Ishikawa (cell line): Measurements from ENCODE around the gene FCN1.

Experiments
- CEBPB ChIP-seq: IDR thresholded peaks from 2 replicates; pipeline ENCODE4 v1.6.1; 2012
- CREB1 ChIP-seq: IDR thresholded peaks from 2 replicates; pipeline ENCODE4 v1.6.1; 2012; ENCODE audit warnings: low read depth
- EGR1 ChIP-seq: IDR thresholded peaks from 2 replicates; pipeline ENCODE4 v1.6.1; 2012
- EP300 ChIP-seq: IDR thresholded peaks from 2 replicates; pipeline ENCODE4 v1.6.1; 2012; ENCODE audit warnings: borderline replicate concordance
- FOXM1 ChIP-seq: IDR thresholded peaks from 2 replicates; pipeline ENCODE4 v1.6.1; 2012; ENCODE audit warnings: low read depth, borderline replicate concordance
- MAX ChIP-seq: IDR thresholded peaks from 2 replicates; pipeline ENCODE4 v1.6.1; 2012
- NFIC ChIP-seq: IDR thresholded peaks from 2 replicates; pipeline ENCODE4 v1.6.1; 2012
- RAD21 ChIP-seq: IDR thresholded peaks from 2 replicates; pipeline ENCODE4 v1.6.1; 2012; ENCODE audit warnings: low read depth
- REST ChIP-seq: IDR thresholded peaks from 2 replicates; pipeline ENCODE4 v1.6.1; 2012; ENCODE audit warnings: low read depth, mild to moderate bottlenecking
- TAF1 ChIP-seq: IDR thresholded peaks from 2 replicates; pipeline ENCODE4 v1.6.1; 2012; ENCODE audit warnings: low read depth, mild to moderate bottlenecking
- TCF12 ChIP-seq: IDR thresholded peaks from 2 replicates; pipeline ENCODE4 v1.6.1; 2012; ENCODE audit warnings: low read depth
- TEAD4 ChIP-seq: IDR thresholded peaks from 2 replicates; pipeline ENCODE4 v1.6.1; 2012
- USF1 ChIP-seq: IDR thresholded peaks from 2 replicates; pipeline ENCODE4 v1.6.1; 2012
- YY1 ChIP-seq: IDR thresholded peaks from 2 replicates; pipeline ENCODE4 v1.6.1; 2012; ENCODE audit warnings: low read depth
- ZBTB7A ChIP-seq: IDR thresholded peaks from 2 replicates; pipeline ENCODE4 v1.6.1; 2012; ENCODE audit warnings: low read depth

The FCN1 gene

DNA sequence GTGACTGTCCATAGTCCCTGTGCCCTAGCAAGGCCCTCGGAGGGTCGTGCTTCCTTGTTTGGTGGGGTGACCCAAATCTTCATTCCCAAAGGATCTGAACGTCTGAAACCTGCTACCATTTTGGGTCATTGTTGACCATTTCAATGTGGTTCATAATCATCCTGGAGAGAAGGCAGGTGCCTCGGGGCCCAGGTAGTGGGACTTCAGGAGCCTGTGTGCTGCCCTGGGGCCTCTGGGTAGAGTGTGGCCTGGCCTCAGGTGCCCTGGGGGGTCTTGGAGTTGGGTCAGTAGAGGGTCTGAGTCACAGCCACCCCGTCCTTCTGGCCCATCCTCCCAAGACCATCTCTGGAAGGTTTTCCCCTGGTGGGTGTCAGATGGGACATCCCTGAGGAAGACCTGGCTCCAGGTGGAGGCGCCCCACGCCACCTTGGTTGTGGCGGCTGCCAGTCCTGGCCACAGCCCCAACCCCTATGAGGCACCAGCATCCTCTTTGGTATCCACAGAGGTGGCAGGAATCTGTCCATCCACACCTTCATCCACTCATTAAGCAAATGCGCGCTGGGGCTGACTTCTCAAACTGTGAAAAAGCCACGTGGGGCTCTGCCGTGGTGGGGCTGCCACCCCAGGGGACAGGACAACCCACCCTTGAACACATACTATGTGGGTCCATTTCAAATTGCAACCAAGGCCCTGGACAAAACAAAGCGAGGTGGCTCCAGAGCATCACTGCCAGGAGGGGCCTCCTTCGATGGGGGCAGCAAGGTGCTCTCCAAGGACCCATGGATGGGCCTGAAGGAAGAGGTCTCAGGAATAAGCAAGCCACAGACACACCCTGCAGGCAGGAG is 41.6 kb upstream of the FCN1 start:
- no peak for TF ChIP-seq TCF12
- TF ChIP-seq MAX, result no peak
- TF ChIP-seq NFIC, result no peak

GRCh38 chr9:134957945-134958227 is 40.2 kb upstream of the FCN1 start:
- no peak for TF ChIP-seq CEBPB
- no peak for TF ChIP-seq MAX
- no peak for TF ChIP-seq YY1
- no peak for TF ChIP-seq ZBTB7A

DNA sequence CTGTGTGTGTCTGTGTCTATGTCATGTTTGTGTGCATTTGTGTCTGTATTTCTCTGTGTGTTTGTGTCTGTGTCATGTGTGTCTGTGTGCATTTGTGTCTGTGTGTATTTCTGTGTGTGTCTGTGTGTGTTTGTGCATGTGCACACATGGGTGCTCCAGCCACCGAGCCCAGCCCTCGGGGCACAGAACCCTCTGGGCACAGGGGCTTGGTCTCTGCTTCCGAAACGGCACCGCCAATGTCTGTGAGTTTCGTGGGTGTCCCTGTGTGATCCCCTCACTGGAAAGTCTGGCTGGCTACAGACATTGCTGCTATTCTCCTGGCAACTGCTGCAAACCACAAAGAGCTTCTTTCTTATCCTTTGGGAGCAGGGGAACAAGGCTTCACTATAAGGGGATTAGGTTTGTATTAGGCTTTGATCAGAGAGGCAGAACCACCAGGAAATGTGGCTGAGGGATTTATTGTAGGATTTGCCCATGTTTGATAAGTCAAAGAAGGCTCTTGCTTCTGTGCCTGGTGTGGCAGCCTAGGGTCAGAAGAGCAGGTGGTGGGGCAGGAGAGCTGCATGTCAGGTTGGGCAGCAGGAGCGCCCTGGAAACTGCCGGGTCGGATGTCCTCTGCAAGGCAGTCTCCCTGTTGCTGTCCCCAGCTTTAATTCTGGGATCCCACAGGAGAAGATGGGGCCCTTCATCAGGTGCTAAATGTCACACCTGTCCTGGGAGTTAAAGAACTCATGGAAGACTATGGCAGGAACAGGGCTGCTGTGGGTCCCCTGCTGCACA is 39.6 kb upstream of the FCN1 start:
- TF ChIP-seq EGR1, result no peak
- no peak for TF ChIP-seq FOXM1
- TF ChIP-seq CREB1, result no peak
- TF ChIP-seq CEBPB, result no peak
- TF ChIP-seq TCF12, result no peak
- no peak for TF ChIP-seq MAX
- no peak for TF ChIP-seq ZBTB7A
- TF ChIP-seq RAD21, result no peak
- no peak for TF ChIP-seq EP300
- TF ChIP-seq REST, result no peak
- no peak for TF ChIP-seq NFIC
- no peak for TF ChIP-seq YY1
- no peak for TF ChIP-seq TAF1
- TF ChIP-seq TEAD4, result no peak
- no peak for TF ChIP-seq USF1

DNA sequence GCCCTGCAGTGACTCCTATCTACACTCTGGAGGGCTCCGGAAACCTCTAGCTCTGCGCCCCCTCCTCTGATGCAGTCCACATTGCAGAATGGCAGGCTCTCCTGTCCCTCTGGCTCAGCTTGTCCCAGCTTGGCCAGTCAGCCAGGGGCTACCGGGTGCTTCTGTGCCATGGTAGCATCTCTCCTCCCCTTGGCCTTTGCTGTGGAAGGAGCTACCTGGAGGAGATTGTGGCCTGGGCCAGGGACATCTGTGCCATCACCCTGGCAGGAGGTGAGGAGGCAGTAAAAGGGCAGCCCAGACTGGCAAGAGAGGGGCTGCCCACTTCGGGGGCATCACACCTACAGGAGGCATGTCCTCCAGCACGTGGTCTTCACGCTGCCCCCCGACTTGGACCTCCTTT is 38.1 kb upstream of the FCN1 start:
- TF ChIP-seq YY1 (no peak), CREB1 (no peak), USF1 (no peak), EGR1 (no peak), FOXM1 (no peak), TEAD4 (no peak), RAD21 (no peak), NFIC (no peak), MAX (no peak), TAF1 (no peak), REST (no peak), TCF12 (no peak), CEBPB (no peak), ZBTB7A (no peak)

- TF ChIP-seq EP300 (no peak), TCF12 (no peak), CEBPB (no peak), ZBTB7A (no peak), EGR1 (no peak), FOXM1 (no peak), MAX (no peak), RAD21 (no peak), USF1 (no peak)
These were observed 37.4 kb upstream of the FCN1 start for GRCh38 chr9:134955156-134955555.
